ENCODE results near the gene IRX6.

DNA sequence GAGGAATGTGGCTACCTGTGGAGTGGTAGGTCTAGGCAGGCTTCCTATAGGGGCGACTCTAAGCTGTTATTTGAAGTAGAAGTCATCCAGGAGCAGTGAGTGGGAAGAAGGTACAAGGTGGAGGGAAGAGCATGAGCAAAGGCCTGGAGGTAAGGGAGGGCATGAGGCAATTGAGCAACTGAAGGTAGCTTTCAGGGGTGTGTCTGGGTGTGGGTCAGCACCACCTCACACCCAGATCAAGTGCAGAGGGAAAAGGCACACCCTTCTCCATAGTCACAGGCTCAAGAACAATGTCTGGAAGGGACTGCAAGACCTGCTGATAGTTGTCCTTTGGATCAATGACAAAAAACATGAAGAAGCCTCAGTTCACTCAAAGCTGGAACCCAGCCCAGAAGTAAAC lies 46.5 kb upstream of the IRX6 start:
- no peak for TF ChIP-seq EZH2 (IDR thresholded peaks at IDR 0.05; ENCODE audit: insufficient read depth, poor library complexity, severe bottlenecking)
- TF ChIP-seq EZH2phosphoT487 (IDR thresholded peaks at IDR 0.05; ENCODE audit: insufficient read depth, low read depth), result no peak

Measured in GM23248 (cell line).